Loucy (cell line): Measurements from ENCODE around the gene FAM89B.

Experiments
- H2AFZ ChIP-seq: fragments of 200-600 bp; sonication (generic); 2 replicates; pipeline ENCODE4 v1.6.0; 2016; ENCODE audit warnings: antibody characterized with exemption, mild to moderate bottlenecking, low read length, moderate library complexity
- H3F3A ChIP-seq: fragments of 200-600 bp; 2 replicates; pipeline ENCODE4 v1.6.0; 2016; ENCODE audit warnings: antibody characterized with exemption, low read depth, mild to moderate bottlenecking
- H3K27me3 ChIP-seq: fragments of 200-600 bp; sonication (generic); 2 replicates; pipeline ENCODE4 v1.6.1; 2014; ENCODE audit warnings: low read length, mild to moderate bottlenecking; ENCODE audit not compliant: insufficient read depth, poor library complexity, severe bottlenecking
- H3K36me3 ChIP-seq: fragments of 200-600 bp; sonication (generic); 2 replicates; pipeline ENCODE4 v1.6.1; 2016; ENCODE audit warnings: low read length; ENCODE audit not compliant: insufficient read depth
- H3K4me1 ChIP-seq: fragments of 200-600 bp; sonication (generic); 2 replicates; pipeline ENCODE4 v1.5.1; 2014; ENCODE audit warnings: low read length, mild to moderate bottlenecking; ENCODE audit not compliant: insufficient read depth, poor library complexity, severe bottlenecking
- H3K4me2 ChIP-seq: fragments of 200-600 bp; sonication (generic); 2 replicates; pipeline ENCODE4 v1.6.0; 2014; ENCODE audit warnings: antibody characterized with exemption, low read length, low read depth, mild to moderate bottlenecking; ENCODE audit not compliant: poor library complexity, severe bottlenecking
- H3K4me3 ChIP-seq: fragments of 200-600 bp; sonication (generic); 2 replicates; pipeline ENCODE4 v1.5.1; 2014; ENCODE audit warnings: low read length, mild to moderate bottlenecking, mixed read lengths; ENCODE audit not compliant: poor library complexity, severe bottlenecking
- H3K79me2 ChIP-seq: fragments of 200-600 bp; sonication (generic); 2 replicates; pipeline ENCODE4 v1.6.1; 2014; ENCODE audit warnings: low read length; ENCODE audit not compliant: insufficient read depth
- H3K9ac ChIP-seq: fragments of 200-600 bp; sonication (generic); 2 replicates; pipeline ENCODE4 v1.6.0; 2014; ENCODE audit warnings: mild to moderate bottlenecking, low read depth, low read length, moderate library complexity; ENCODE audit not compliant: poor library complexity, severe bottlenecking
- H3K9me2 ChIP-seq: fragments of 200-600 bp; sonication (generic); replicated peaks from 2 replicates; pipeline ENCODE4 v1.6.1; 2016; ENCODE audit warnings: low read depth, low read length, mixed read lengths
- H3K9me3 ChIP-seq: fragments of 200-600 bp; sonication (generic); 2 replicates; pipeline ENCODE4 v1.6.1; 2014; ENCODE audit warnings: mild to moderate bottlenecking, antibody characterized with exemption, low read length, low read depth; ENCODE audit not compliant: insufficient read depth
- H4K20me1 ChIP-seq: fragments of 200-600 bp; sonication (generic); 2 replicates; pipeline ENCODE4 v1.6.0; 2014; ENCODE audit warnings: antibody characterized with exemption, low read length, mild to moderate bottlenecking; ENCODE audit not compliant: insufficient read depth, poor library complexity, severe bottlenecking
- EZH2phosphoT487 ChIP-seq: fragments of 200-600 bp; IDR thresholded peaks from 2 replicates; pipeline ENCODE4 v1.6.1; 2018; ENCODE audit warnings: antibody characterized with exemption, mild to moderate bottlenecking, moderate library complexity, borderline replicate concordance
- TF ChIP-seq, protein P1 (sequence below): fragments of 200-600 bp; sonication (generic); conservative IDR thresholded peaks from 2 replicates; pipeline ENCODE4 v1.5.1; 2014; ENCODE audit warnings: mild to moderate bottlenecking, antibody characterized with exemption, low read length

Gene FAM89B

DNA sequence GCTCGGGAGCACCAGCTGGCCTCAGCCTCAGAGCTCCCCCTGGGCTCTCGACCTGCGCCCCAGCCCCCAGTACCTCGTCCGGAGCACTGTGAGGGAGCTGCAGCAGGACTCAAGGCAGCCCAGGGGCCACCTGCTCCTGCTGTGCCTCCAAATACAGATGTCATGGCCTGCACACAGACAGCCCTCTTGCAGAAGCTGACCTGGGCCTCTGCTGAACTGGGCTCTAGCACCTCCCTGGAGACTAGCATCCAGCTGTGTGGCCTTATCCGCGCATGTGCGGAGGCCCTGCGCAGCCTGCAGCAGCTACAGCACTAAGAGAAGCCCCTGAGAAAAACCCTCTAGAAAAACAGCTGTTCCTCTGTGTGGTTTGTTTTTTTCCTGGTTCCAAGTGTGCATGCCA, 918 bp upstream of the FAM89B start:
- TF ChIP-seq EZH2phosphoT487: no peak
- TF ChIP-seq, protein P1, sequence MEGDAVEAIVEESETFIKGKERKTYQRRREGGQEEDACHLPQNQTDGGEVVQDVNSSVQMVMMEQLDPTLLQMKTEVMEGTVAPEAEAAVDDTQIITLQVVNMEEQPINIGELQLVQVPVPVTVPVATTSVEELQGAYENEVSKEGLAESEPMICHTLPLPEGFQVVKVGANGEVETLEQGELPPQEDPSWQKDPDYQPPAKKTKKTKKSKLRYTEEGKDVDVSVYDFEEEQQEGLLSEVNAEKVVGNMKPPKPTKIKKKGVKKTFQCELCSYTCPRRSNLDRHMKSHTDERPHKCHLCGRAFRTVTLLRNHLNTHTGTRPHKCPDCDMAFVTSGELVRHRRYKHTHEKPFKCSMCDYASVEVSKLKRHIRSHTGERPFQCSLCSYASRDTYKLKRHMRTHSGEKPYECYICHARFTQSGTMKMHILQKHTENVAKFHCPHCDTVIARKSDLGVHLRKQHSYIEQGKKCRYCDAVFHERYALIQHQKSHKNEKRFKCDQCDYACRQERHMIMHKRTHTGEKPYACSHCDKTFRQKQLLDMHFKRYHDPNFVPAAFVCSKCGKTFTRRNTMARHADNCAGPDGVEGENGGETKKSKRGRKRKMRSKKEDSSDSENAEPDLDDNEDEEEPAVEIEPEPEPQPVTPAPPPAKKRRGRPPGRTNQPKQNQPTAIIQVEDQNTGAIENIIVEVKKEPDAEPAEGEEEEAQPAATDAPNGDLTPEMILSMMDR: no peak
- H3K4me3 ChIP-seq: peak overlapping the region; percentile 90
- H3K36me3 ChIP-seq: no peaks in the 10 kb centered on the region
- H3K27me3 ChIP-seq: no peaks in the 10 kb centered on the region
- peaks cover 48% of the 10 kb centered on the region for H3K4me1 ChIP-seq
- peak overlapping the region; percentile 94 for H3K4me2 ChIP-seq
- H2AFZ ChIP-seq: no peak overlapping the region
- H3K79me2 ChIP-seq: peaks cover 63% of the 10 kb centered on the region
- peaks cover 16% of the 10 kb centered on the region for H3F3A ChIP-seq
- no peaks in the 10 kb centered on the region for H3K9me3 ChIP-seq
- H3K9me2 ChIP-seq: no peaks in the 10 kb centered on the region
- peaks cover 30% of the 10 kb centered on the region for H4K20me1 ChIP-seq
- peak overlapping the region; percentile 87 for H3K9ac ChIP-seq

DNA sequence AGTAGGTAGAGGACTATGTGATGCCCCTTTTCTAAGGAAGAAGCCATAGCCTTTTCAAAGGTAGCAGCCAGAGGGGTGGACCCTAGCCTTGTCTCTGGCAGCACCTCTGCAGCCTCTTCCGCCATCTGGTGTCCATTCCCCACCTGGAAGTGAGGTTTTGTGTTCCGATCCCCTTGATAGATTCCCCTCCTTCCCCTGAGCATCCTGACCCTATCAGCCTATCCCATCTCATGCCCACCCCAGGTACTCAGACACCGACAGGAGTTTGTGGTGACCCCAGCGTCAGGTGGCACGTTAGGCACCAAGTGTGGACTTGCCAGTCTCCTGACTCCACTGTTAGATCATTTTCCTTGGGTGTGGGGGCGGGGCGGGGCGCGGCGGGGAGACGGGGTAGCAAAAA, 398 bp upstream of the FAM89B start:
- Histone ChIP-seq H3K4me2 (peak overlapping the region; percentile 94), H3K36me3 (no peaks in the 10 kb centered on the region), H3K27me3 (no peaks in the 10 kb centered on the region), H4K20me1 (peaks cover 30% of the 10 kb centered on the region), H3F3A (peaks cover 16% of the 10 kb centered on the region), H3K4me3 (peak overlapping the region; percentile 90), H3K9me2 (no peaks in the 10 kb centered on the region), H3K79me2 (peaks cover 69% of the 10 kb centered on the region), H3K9me3 (no peaks in the 10 kb centered on the region), H3K9ac (peak overlapping the region; percentile 87), H3K4me1 (peaks cover 51% of the 10 kb centered on the region), H2AFZ (no peak overlapping the region)
- no peak for TF ChIP-seq EZH2phosphoT487
- TF ChIP-seq, protein P1: peak; percentile 55

DNA sequence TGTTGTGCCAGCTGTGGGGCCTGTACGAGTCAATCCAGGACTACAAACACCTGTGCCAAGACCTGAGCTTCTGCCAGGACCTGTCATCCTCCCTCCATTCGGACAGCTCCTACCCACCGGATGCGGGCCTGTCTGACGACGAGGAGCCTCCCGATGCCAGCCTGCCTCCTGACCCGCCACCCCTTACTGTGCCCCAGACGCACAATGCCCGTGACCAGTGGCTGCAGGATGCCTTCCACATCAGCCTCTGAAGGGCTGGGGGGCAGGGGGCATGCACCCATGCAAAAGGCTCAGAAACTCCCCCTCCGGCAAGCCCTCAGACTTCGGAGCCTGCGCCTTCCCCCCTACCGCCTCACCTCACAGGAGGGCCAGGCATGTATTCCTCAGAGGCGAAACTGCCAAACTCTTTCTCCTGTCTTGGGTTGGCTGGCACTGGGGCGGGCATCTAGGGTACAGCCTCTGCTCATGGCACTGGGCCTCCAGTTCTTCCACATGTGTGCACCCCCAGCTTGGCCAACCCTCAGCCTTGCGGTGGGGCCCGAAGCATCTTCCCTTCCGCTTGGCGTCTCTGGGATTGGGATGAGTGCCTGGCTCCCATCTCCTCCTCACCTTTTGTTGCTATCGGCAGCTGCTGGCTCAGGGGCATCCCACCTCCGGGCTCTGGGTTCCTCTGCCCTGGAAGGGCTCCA, 1.2 kb downstream of the FAM89B start:
- TF ChIP-seq, protein P1: no peak
- TF ChIP-seq EZH2phosphoT487: no peak
- Histone ChIP-seq H3K9ac (peak overlapping the region; percentile 73), H3K36me3 (no peaks in the 10 kb centered on the region), H3F3A (peaks cover 16% of the 10 kb centered on the region), H3K9me2 (no peaks in the 10 kb centered on the region), H3K4me3 (peak overlapping the region; percentile 90), H3K9me3 (no peaks in the 10 kb centered on the region), H3K4me2 (peak overlapping the region; percentile 90), H3K79me2 (peaks cover 59% of the 10 kb centered on the region), H2AFZ (no peak overlapping the region), H3K27me3 (no peaks in the 10 kb centered on the region), H4K20me1 (peaks cover 30% of the 10 kb centered on the region), H3K4me1 (peaks cover 64% of the 10 kb centered on the region)
